Spleen (tissue), 11 donors: ENCODE measurements around the gene ST3GAL2. TPM values are rescaled to one million over a fixed set of nuclear protein-coding genes. Genes with fewer than 3 reads are reported as not detected.

Experiments
- DNase-seq: peaks from one replicate; pipeline ENCODE4 v3.0.0-alpha.2; 2020
- H3K27ac ChIP-seq, 8 donors: fragments of 200-600 bp; sonication (generic) in 7 of 8; 1 replicate in 4 of 8; 2 replicates in 4 of 8; pipeline versions ENCODE4 v1.5.0 to v1.8.0; 2016 to 2021; ENCODE audit warnings: inconsistent platforms in 4 of 8, mild to moderate bottlenecking in 4 of 8, moderate library complexity in 1 of 8
- H3K27me3 ChIP-seq, 7 donors: fragments of 200-600 bp; sonication (generic) in 6 of 7; replicated peaks in 1 of 7; 1 replicate in 4 of 7; 2 replicates in 3 of 7; pipeline versions ENCODE4 v1.5.0 to v1.8.0; 2016 to 2021; ENCODE audit warnings: inconsistent platforms in 3 of 7, mild to moderate bottlenecking in 1 of 7
- H3K36me3 ChIP-seq, 6 donors: fragments of 200-600 bp; sonication (generic) in 5 of 6; 1 replicate in 4 of 6; 2 replicates in 2 of 6; pipeline versions ENCODE4 v1.5.0 to v1.8.0; 2016 to 2021; ENCODE audit warnings: inconsistent platforms in 2 of 6
- H3K4me1 ChIP-seq, 6 donors: fragments of 200-600 bp; sonication (generic) in 5 of 6; 1 replicate in 3 of 6; 2 replicates in 3 of 6; pipeline versions ENCODE4 v1.5.0 to v1.8.0; 2016 to 2021; ENCODE audit warnings: inconsistent platforms in 3 of 6
- H3K4me3 ChIP-seq, 8 donors: fragments of 200-600 bp; sonication (generic) in 7 of 8; 1 replicate in 4 of 8; 2 replicates in 4 of 8; pipeline versions ENCODE4 v1.5.0 to v1.8.0; 2016 to 2021; ENCODE audit warnings: inconsistent platforms in 4 of 8, mild to moderate bottlenecking in 4 of 8, moderate library complexity in 2 of 8
- H3K9me3 ChIP-seq, 8 donors: fragments of 200-600 bp; sonication (generic) in 7 of 8; 1 replicate in 4 of 8; 2 replicates in 4 of 8; pipeline versions ENCODE4 v1.5.0 to v1.8.0; 2016 to 2021; ENCODE audit warnings: inconsistent platforms in 4 of 8
- CTCF ChIP-seq, 11 experiments: fragments of 200-600 bp in 7 of 11; fragments of 450-650 bp in 4 of 11; sonication (generic) in 4 of 11; IDR thresholded peaks in 8 of 11; conservative IDR thresholded peaks in 3 of 11; 1 replicate in 7 of 11; 2 replicates in 4 of 11; pipeline versions ENCODE4 v1.4.0 to v1.8.0; 2016 to 2021; ENCODE audit warnings: antibody characterized with exemption in 11 of 11, inconsistent platforms in 4 of 11, mild to moderate bottlenecking in 1 of 11
- POLR2A ChIP-seq, 3 donors: fragments of 450-650 bp; IDR thresholded peaks; one replicate each; pipeline ENCODE4 v1.5.1; 2017; ENCODE audit warnings: antibody characterized with exemption in 3 of 3, mild to moderate bottlenecking in 1 of 3
- POLR2AphosphoS5 ChIP-seq, 3 donors: sonication (generic); formaldehyde crosslinking; IDR thresholded peaks; one replicate each; pipeline ENCODE4 v1.5.1; 2017; ENCODE audit warnings: antibody characterized with exemption in 3 of 3
- WGBS, 5 donors: extraction: QIAGEN DNeasy Blood & Tissue Kit in 3 of 5; methylation state at CpG; one replicate each; pipeline versions ENCODE4 v1.1.5 to v1.1.7; 2013 to 2018; 5-methylcytosine and 5-hydroxymethylcytosine counted together
- intact Hi-C: fragments of 100-400 bp; cut with DNase I; formaldehyde crosslinking; loops from one replicate; pipeline ENCODE4 v1.15.0; 2023; ENCODE audit warnings: low total_unique reads
- polyA plus RNA-seq, 3 donors: library from polyadenylated mRNA; stranded (reverse); fragments of 200-250 nt; gene quantifications; one replicate each; pipeline ENCODE4 v1.2.1, GENCODE V29; 2013
- total RNA-seq, 7 donors: library from RNA; depleted of rRNA in 3 of 7; stranded (reverse); fragments of >200 nt in 3 of 7; fragmentation: NEBNext Ultra II Directional in 4 of 7; extraction: Animal tissue kit (Norgen Biotek cat#: 25700) in 4 of 7; gene quantifications; one replicate each; pipeline versions ENCODE4 v1.1.0 to v1.2.1, GENCODE V29; 2016 to 2021
- donor health status: healthy with polysubstance abuse.
- donor health status: DM: no; HTN: no; CAD: no; lungs with moderate emphysema.
- donor health status: DM: no; HTN: no; CAD: no.
- donor health status: Bipolar disorder and iron deficiency.
- donor health status: healthy.
- donor health status: DM: no; HTN: no; CAD: no.
- donor health status: DM: yes; HTN: yes; CAD: no.

Gene ST3GAL2
- total and polyA plus RNA-seq, 10 donors = 5.2 to 66.9 (median 43.7) TPM

GRCh38 chr16:70438585-70438968, 323 bp downstream of the ST3GAL2 start:
- Histone ChIP-seq H3K27ac (peak overlapping the region in 7 of 8 donors; percentile 69 to 92 (median 84)), H3K9me3 (no peaks in the 10 kb centered on the region), H3K4me3 (peak overlapping the region; percentile 50 to 94 (median 76)), H3K4me1 (peaks cover 18 to 61% (median 51%) of the 10 kb centered on the region in 6 donors), H3K27me3 (no peaks in the 10 kb centered on the region), H3K36me3 (peaks cover 0 to 17% (median 0%) of the 10 kb centered on the region in 6 donors)
- TF ChIP-seq POLR2A (IDR thresholded peaks at IDR 0.05) (no peak), CTCF (IDR thresholded peaks at IDR 0.05 in 8 of 11, conservative IDR thresholded peaks at IDR 0.05 in 3 of 11) (no peak), POLR2AphosphoS5 (IDR thresholded peaks at IDR 0.05) (no peak)
- WGBS, 5 donors = 0 to 1% (median 0%) methylated on average over 21 to 39 of the region's 39 CpGs
- DNase-seq = peak; percentile 92
- intact Hi-C loops = loop anchor here (10.0 kb wide), 1 partner anchor 54 kb away; no protein-coding TSS in a partner anchor

- intact Hi-C loops = loop anchor here (10.0 kb wide), 1 partner anchor 53 kb away; no protein-coding TSS in a partner anchor
- Histone ChIP-seq H3K9me3 (no peaks in the 10 kb centered on the region), H3K27ac (peak overlapping the region in 7 of 8 donors; percentile 69 to 92 (median 84)), H3K4me1 (peaks cover 25 to 68% (median 59%) of the 10 kb centered on the region in 6 donors), H3K36me3 (peaks cover 0 to 17% (median 0%) of the 10 kb centered on the region in 6 donors), H3K4me3 (peak overlapping the region; percentile 50 to 94 (median 76)), H3K27me3 (no peaks in the 10 kb centered on the region)
- TF ChIP-seq CTCF (IDR thresholded peaks at IDR 0.05 in 8 of 11, conservative IDR thresholded peaks at IDR 0.05 in 3 of 11) (no peak), POLR2AphosphoS5 (IDR thresholded peaks at IDR 0.05) (no peak), POLR2A (IDR thresholded peaks at IDR 0.05) (no peak)
- 17 to 20% (median 18%) methylated on average over 22 of the region's 22 CpGs for WGBS, 5 donors
- no peak for DNase-seq
These were observed 1.0 kb downstream of the ST3GAL2 start for GRCh38 chr16:70437582-70438557.

- no peak for TF ChIP-seq POLR2A (IDR thresholded peaks at IDR 0.05)
- peak in 2 of 3 donors; percentile 41 to 65 for TF ChIP-seq POLR2AphosphoS5 (IDR thresholded peaks at IDR 0.05)
- no peak for TF ChIP-seq CTCF (IDR thresholded peaks at IDR 0.05 in 8 of 11, conservative IDR thresholded peaks at IDR 0.05 in 3 of 11)
- WGBS, 5 donors = 59 to 75% (median 68%) methylated on average over 5 of the region's 5 CpGs
- Histone ChIP-seq H3K36me3 (peaks cover 0 to 17% (median 0%) of the 10 kb centered on the region in 6 donors), H3K27me3 (no peaks in the 10 kb centered on the region), H3K4me3 (peak overlapping the region in 7 of 8 donors; percentile 50 to 94 (median 78)), H3K27ac (peak overlapping the region in 7 of 8 donors; percentile 46 to 92 (median 84)), H3K4me1 (peaks cover 33 to 76% (median 66%) of the 10 kb centered on the region in 6 donors), H3K9me3 (no peaks in the 10 kb centered on the region)
- no peak for DNase-seq
- intact Hi-C loops = loop anchor here (10.0 kb wide), 1 partner anchor 52 kb away; no protein-coding TSS in a partner anchor
These were observed 1.8 kb downstream of the ST3GAL2 start for GRCh38 chr16:70437017-70437581.
